Islet of Langerhans (tissue), 1 donor: Measurements from ENCODE around the gene DYDC2.
"Not testable (repeated sequence)": the region's sequence is repeated elsewhere in the genome, so short reads cannot be mapped to it uniquely, and the experiment has no call there.

Source experiments
- FAIRE-seq: peaks from one replicate; lab custom pipeline; 2011; peaks lifted over from hg19 to GRCh38; lab: Jason Lieb, UNC

Gene DYDC2

GRCh38 chr10:80414142-80414895, 57.7 kb downstream of the DYDC2 start:
- FAIRE-seq, result no peak

- no peak for FAIRE-seq
These were observed 59.3 kb downstream of the DYDC2 start for GRCh38 chr10:80415734-80416478.

- no peak for FAIRE-seq
These were observed 60.0 kb downstream of the DYDC2 start for GRCh38 chr10:80416479-80417098.

- FAIRE-seq, result not testable (repeated sequence)
These were observed 60.7 kb downstream of the DYDC2 start for GRCh38 chr10:80417256-80417655.
